Breast epithelium (tissue), 3 donors: Measurements from ENCODE around the gene TAX1BP3.

Source experiments
- POLR2AphosphoS5 ChIP-seq, 3 donors: sonication (generic); formaldehyde crosslinking; IDR thresholded peaks; one replicate each; pipeline ENCODE4 v1.6.1; 2017; ENCODE audit warnings: antibody characterized with exemption in 3 of 3
- TF ChIP-seq, protein P1 (sequence below), 3 donors: fragments of 450-650 bp; IDR thresholded peaks; one replicate each; pipeline ENCODE4 v1.5.1; 2016 to 2017; ENCODE audit warnings: antibody characterized with exemption in 3 of 3, mild to moderate bottlenecking in 3 of 3, moderate library complexity in 3 of 3

DNA sequence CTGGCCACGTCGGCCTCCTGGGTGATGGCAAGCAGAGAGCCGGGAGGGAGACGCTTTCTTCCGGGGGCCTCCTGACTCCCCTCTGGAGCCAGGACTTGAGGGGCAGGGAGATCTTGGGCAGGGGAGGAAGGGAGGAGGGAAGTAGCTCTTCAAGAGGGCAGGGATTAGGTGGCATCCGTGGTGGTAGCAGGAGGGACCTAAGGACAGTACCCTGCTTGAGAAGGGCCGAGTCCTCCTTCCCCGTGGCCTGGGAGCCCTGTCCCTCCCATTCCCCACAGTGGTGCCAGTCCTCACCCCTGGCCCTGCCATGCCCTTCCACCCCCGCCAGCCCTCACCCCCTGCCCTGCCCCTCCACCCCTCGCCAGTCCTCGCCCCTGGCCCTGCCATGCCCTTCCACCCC lies 12.6 kb downstream of the TAX1BP3 start:
- TF ChIP-seq, protein P1, sequence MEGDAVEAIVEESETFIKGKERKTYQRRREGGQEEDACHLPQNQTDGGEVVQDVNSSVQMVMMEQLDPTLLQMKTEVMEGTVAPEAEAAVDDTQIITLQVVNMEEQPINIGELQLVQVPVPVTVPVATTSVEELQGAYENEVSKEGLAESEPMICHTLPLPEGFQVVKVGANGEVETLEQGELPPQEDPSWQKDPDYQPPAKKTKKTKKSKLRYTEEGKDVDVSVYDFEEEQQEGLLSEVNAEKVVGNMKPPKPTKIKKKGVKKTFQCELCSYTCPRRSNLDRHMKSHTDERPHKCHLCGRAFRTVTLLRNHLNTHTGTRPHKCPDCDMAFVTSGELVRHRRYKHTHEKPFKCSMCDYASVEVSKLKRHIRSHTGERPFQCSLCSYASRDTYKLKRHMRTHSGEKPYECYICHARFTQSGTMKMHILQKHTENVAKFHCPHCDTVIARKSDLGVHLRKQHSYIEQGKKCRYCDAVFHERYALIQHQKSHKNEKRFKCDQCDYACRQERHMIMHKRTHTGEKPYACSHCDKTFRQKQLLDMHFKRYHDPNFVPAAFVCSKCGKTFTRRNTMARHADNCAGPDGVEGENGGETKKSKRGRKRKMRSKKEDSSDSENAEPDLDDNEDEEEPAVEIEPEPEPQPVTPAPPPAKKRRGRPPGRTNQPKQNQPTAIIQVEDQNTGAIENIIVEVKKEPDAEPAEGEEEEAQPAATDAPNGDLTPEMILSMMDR (IDR thresholded peaks at IDR 0.05): no peak
- TF ChIP-seq POLR2AphosphoS5 (IDR thresholded peaks at IDR 0.05): no peak
